Stimulated activated CD8-positive, alpha-beta memory T cell treated with anti-CD3 and anti-CD28 coated beads, Interleukin-12 subunit alpha, Interleukin-12 subunit beta, amount 100 ng/mL, for 24 hours (primary cell): ENCODE data around the gene PDE7B.
"Not testable (repeated sequence)": the region's sequence is repeated elsewhere in the genome, so short reads cannot be mapped to it uniquely, and the experiment has no call there.

Experiments
- DNase-seq: peaks from one replicate; pipeline ENCODE4 v3.0.0-alpha.2; 2020; ENCODE audit errors: extremely low read depth

PDE7B gene

GRCh38 chr6:136070815-136071214, 219.3 kb downstream of the PDE7B start:
- DNase-seq: no peak

DNA sequence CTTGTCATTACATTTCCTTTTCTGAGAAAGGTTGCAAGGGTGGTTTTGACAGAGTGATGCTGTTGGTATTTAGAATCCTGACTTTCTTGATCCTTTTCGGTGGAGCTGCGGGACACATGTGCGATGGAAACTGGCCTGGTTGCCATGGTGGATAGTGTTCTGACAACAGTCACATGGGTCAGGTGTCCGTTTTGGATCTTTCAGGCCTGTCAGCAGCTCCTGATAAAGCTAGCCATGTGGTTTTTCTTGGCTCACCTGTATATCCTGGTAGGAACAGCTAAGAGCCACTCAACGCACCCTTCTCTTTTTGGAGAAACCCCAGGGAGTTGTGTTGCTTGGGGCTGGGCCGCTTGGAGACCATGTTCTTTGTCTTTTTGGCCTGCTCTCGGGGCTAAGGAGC, 221.2 kb downstream of the PDE7B start:
- no peak for DNase-seq

DNA sequence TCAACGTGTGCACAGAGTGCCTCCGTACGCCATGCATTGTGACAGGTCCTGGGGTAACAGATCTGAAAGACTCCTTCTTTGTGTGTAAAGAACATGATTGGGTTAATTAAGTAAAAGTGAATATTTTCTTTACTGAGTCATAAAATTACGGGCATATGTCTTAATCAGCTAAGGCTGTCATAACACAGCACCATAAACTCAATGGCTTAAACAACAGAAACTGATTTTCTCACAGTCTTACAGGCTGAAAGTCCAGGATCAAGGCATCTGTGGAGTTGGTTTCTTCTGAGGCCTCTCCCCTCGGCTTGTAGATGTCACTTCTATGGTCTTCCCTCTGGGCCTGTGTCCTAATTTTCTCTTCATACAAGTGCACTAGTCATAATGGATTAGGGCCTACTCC, 221.7 kb downstream of the PDE7B start:
- DNase-seq: no peak

GRCh38 chr6:136076496-136076895, 225.0 kb downstream of the PDE7B start:
- DNase-seq: no peak

DNA sequence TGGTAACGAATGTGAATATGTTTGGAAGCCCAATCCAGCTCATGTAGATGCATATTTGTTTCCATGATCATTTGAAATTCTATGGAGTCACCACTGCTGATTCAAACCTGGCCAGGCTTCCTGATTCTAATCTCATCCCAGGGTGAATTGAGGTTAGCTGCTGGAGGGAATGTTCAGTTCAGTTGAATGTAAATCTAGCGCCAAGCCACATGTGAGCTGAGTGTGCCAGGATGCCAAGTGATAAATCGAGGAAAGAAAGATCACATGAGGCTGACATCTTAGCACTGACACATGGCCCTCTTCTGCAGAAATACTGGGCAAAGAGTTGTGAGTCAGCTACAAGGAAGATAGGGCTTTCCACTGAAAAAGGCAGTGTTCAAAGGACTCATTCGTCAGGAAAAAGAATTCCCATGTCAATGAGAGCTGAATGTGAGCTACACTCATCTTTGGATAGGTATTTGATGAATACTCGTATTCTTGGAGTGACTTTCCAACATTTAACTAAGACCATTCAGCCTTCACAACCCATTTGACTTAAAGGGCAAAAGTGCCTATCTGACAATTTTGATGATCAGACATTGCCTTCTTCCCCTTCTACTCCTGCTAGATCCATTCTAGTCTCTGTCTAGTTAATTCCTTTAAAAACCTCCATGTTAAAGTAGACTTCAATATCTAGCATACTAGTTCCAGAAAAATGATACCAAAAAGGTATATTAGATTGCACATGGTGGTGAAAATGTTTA, 226.5 kb downstream of the PDE7B start:
- no peak for DNase-seq

- no peak for DNase-seq
These were observed 228.4 kb downstream of the PDE7B start for GRCh38 chr6:136079701-136080565.

DNA sequence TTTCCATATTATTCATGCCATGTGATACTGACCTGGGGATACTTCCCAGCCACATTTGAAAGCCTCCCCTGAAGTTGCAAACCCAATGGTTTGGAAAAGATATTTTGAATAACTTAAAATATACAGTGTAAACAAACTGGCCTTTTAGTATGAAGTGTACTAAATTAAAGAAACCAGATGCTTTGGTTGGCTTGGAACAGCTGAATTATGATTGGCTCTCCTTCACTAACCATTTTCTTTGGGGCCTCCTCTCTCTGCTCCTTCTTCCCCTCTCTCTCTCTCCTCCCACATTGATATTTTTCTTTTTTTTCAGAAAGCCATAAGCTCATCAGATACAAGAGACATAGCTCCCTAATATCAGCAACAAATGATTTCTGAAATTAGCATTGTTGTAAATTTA, 232.0 kb downstream of the PDE7B start:
- DNase-seq: no peak

- DNase-seq: no peak
These were observed 232.9 kb downstream of the PDE7B start for GRCh38 chr6:136084403-136084802.

- no peak for DNase-seq
These were observed 234.0 kb downstream of the PDE7B start for GRCh38 chr6:136085370-136086115.

GRCh38 chr6:136086686-136087085, 235.2 kb downstream of the PDE7B start:
- DNase-seq: no peak

DNA sequence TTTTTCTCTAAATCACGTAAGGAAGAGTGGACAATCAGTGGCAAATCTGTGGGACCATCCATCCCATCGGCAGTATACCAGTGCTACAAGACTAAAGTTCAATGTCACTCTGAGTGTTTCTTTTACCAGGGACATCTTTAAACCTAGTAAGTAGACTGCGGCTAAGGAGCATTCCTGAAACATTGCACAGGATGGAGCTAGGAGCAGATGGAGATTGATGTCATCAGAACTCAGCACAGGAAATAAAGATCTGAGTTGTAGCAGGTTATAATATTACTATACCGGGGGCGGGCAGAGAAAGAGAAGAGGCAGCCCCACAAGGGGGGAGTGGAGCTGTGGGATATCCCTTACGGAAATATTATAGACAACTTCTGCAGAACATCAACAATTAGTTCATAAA, 236.5 kb downstream of the PDE7B start:
- DNase-seq: no peak

DNA sequence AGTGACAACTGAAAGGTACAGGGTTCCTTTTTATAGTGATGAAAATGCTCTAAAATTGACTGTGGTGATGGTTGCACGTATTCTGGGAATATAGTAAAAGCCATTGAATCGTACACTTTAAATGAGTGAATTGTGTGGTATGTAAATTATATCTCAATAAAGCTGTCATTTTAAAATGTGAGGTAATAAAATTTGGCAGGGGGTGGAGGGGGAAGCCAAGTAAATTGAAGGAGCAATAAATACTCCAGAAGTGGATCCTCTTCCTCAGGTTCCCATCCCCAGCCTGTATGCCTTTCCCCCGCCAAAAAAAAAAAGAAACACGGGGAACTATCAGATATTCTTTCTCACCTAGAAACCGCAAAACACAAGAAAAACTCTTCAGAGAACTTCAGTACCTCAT, 237.2 kb downstream of the PDE7B start:
- DNase-seq: no peak

DNA sequence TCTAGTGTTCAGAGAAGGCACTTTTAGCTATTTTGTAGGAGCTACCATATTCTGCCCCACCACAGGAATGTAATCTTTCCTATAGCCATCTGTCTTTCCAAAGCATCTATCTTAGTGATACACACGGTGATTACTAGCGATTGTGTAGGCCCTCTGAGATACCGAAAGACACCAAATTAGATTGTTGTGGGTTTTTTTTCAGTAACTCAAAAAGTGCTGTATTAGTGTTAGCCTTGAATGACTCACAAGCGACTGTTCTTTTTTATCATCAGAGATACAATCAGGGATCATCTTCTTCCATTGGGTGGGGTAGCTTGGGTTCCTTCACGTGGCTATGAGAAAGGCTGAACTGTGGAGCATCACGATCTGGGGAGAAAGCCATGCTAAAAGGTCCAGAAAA, 238.4 kb downstream of the PDE7B start:
- no peak for DNase-seq

DNA sequence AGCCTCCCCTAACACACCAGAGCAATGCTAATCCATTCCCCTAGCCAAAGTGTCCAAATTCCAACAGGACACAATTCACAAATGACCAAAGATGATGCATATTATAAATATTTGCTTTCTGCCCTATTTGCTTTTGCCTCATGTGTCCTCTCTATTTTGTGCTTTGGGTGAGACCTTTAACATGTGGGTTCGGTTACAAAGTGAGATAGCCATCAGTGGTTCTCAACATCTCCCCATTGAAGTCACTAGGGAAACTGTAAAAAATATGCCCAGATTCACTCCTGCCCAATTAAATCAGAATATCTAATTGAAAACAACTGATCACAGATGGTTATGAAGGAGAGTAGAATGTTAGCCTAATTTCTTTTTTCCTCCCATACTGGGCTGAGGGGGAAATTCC, 239.4 kb downstream of the PDE7B start:
- DNase-seq: no peak

GRCh38 chr6:136092897-136093296, 241.4 kb downstream of the PDE7B start:
- no peak for DNase-seq

- DNase-seq: no peak
These were observed 242.3 kb downstream of the PDE7B start for GRCh38 chr6:136093835-136094234.

- no peak for DNase-seq
These were observed 243.3 kb downstream of the PDE7B start for GRCh38 chr6:136094812-136095211.

DNA sequence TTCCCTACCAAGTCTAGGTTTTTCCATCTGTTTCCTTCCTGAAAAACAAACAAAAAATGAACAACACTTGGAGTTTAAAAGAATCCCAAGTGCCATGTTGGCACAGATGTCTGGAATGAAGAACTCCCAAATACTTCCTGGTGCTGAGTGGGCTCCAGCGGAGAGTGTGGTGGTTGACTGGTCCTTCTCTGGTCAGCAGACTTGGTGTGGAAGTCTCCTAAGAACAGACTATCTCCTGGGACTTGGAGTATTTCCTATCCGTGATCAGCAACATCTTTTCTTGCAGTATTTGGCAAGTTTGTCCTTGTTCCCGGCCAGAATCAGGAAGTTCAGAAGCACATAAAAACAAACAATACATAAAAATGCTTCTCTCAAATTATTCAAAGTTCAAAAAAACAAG, 244.5 kb downstream of the PDE7B start:
- no peak for DNase-seq

DNA sequence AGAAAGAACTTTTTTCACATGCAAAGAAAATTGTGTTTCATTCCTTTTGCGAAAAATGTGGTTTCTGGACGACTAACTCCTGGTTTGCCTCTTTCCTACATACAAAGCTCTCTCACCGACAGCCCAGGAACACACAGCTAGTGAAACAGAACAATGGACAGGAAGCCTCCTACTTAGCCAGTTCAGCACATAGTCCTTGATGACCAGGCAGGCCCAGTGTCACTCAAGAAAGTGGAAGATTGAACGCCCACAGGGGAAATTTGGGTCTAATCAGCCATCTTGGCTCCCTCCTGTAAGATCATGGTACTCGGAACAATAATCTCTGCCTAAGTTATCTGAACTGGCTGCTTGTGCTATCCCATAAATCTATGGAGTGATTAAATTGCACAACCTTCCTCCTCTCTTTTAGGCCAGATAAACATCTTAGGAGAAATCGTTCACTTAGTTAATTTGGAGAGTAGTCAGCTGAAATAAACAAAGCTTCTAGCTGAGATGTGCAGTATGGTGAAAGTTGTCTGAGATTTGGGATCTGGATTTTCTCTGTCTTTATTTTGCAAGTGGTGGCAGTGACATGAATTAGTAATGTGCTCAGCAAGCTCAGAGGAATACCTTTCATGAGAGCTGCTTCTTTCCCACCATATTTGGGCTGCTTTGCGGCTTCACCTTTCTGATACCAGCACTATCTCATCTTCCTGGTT, 251.6 kb downstream of the PDE7B start:
- DNase-seq: no peak

DNA sequence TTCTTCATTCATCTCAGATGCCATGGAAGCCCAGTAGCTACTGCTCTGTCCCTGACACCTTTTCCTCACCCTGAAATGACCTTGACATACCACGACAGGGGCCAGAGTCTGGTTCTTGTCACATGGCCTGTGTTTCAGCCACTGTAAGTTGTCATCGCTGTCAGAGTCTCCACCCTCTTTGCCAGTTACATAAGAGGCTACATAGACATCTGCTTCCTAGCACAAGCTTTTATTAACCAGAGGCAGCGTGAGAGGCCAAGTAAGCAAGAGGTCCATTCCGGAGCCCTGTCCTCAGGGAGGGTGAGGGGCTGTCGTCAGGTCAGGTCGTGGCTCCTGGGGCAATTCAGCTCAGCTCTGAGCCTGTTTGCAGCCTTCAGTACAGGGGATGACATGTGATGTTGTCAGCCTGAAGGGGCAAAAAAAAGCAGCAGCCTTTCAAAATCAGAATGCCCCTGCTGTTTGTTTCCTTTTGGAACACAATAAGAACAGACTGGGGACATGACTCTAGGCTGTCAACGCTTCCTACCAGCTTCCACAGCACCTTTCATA, 252.3 kb downstream of the PDE7B start:
- DNase-seq: no peak

GRCh38 chr6:136104556-136104955, 253.1 kb downstream of the PDE7B start:
- DNase-seq: no peak

GRCh38 chr6:136105797-136106196, 254.3 kb downstream of the PDE7B start:
- DNase-seq: not testable (repeated sequence)
